GM11168 (cell line): Measurements from ENCODE around the gene MMP17.

Experiments
- in situ Hi-C: fragments of 300-500 bp; cut with MboI; formaldehyde crosslinking; loops from one replicate; pipeline ENCODE4 v1.12.0; 2022; ENCODE audit warnings: low sequenced_read_pairs; ENCODE audit not compliant: unreplicated experiment

MMP17 gene

GRCh38 chr12:131829791-131830334 is 1.7 kb downstream of the MMP17 start:
- in situ Hi-C loops = no loop called here

GRCh38 chr12:131830335-131830913 is 2.2 kb downstream of the MMP17 start:
- in situ Hi-C loops = no loop called here

- in situ Hi-C loops = no loop called here
These were observed 2.9 kb downstream of the MMP17 start for GRCh38 chr12:131830914-131831571.

- in situ Hi-C loops = no loop called here
These were observed 3.4 kb downstream of the MMP17 start for GRCh38 chr12:131831635-131832041.

- in situ Hi-C loops = no loop called here
These were observed 4.4 kb downstream of the MMP17 start for GRCh38 chr12:131832321-131833231.

- in situ Hi-C loops = no loop called here
These were observed 5.2 kb downstream of the MMP17 start for GRCh38 chr12:131833288-131833895.

GRCh38 chr12:131833896-131834641 is 5.9 kb downstream of the MMP17 start:
- in situ Hi-C loops = no loop called here

- in situ Hi-C loops = no loop called here
These were observed 6.8 kb downstream of the MMP17 start for GRCh38 chr12:131834798-131835615.

GRCh38 chr12:131835616-131836171 is 7.5 kb downstream of the MMP17 start:
- in situ Hi-C loops = no loop called here

GRCh38 chr12:131836193-131836592 is 8.0 kb downstream of the MMP17 start:
- in situ Hi-C loops = no loop called here

GRCh38 chr12:131836714-131837397 is 8.7 kb downstream of the MMP17 start:
- in situ Hi-C loops = no loop called here

GRCh38 chr12:131840643-131841416 is 12.6 kb downstream of the MMP17 start:
- in situ Hi-C loops = no loop called here

- in situ Hi-C loops = no loop called here
These were observed 13.4 kb downstream of the MMP17 start for GRCh38 chr12:131841547-131841946.

GRCh38 chr12:131842169-131842568 is 14.0 kb downstream of the MMP17 start:
- in situ Hi-C loops = no loop called here

- in situ Hi-C loops = no loop called here
These were observed 15.3 kb downstream of the MMP17 start for GRCh38 chr12:131843527-131843926.

- in situ Hi-C loops = no loop called here
These were observed 15.9 kb downstream of the MMP17 start for GRCh38 chr12:131844140-131844539.

GRCh38 chr12:131844656-131845055 is 16.5 kb downstream of the MMP17 start:
- in situ Hi-C loops = no loop called here
